MM.1S (cell line): ENCODE results near the gene CSRNP3.

ENCODE experiments used
- DNase-seq: peaks from one replicate; pipeline ENCODE4 v3.0.0-alpha.2; 2015
- H2AFZ ChIP-seq: fragments of 300-600 bp; sonication (generic); 2 replicates; pipeline ENCODE4 v1.6.0; 2016; ENCODE audit warnings: antibody characterized with exemption, low read length
- H3F3A ChIP-seq: fragments of 300-600 bp; sonication (generic); 2 replicates; pipeline ENCODE4 v1.6.1; 2016; ENCODE audit warnings: mild to moderate bottlenecking, antibody characterized with exemption, low read length, moderate library complexity, mixed read lengths; ENCODE audit not compliant: insufficient read depth
- H3K27ac ChIP-seq: fragments of 300-600 bp; sonication (generic); 2 replicates; pipeline ENCODE4 v1.5.1; 2016; ENCODE audit warnings: mild to moderate bottlenecking, low read length
- H3K27me3 ChIP-seq: fragments of 300-600 bp; sonication (generic); replicated peaks from 2 replicates; pipeline ENCODE4 v1.6.0; 2016; ENCODE audit warnings: low read length; ENCODE audit not compliant: insufficient read depth
- H3K36me3 ChIP-seq: fragments of 300-600 bp; sonication (generic); replicated peaks from 2 replicates; pipeline ENCODE4 v1.6.1; 2016; ENCODE audit warnings: mild to moderate bottlenecking, low read length, mixed read lengths; ENCODE audit not compliant: insufficient read depth
- H3K4me1 ChIP-seq: fragments of 300-600 bp; sonication (generic); 2 replicates; pipeline ENCODE4 v1.6.1; 2016; ENCODE audit warnings: low read length, mixed read lengths
- H3K4me2 ChIP-seq: fragments of 300-600 bp; sonication (generic); 2 replicates; pipeline ENCODE4 v1.6.0; 2016; ENCODE audit warnings: low read depth, low read length
- H3K4me3 ChIP-seq: fragments of 300-600 bp; sonication (generic); 2 replicates; pipeline ENCODE4 v1.5.1; 2016; ENCODE audit warnings: low read length, mixed read lengths
- H3K79me2 ChIP-seq: fragments of 300-600 bp; sonication (generic); 2 replicates; pipeline ENCODE4 v1.6.1; 2016; ENCODE audit warnings: mixed run types, low read length, mixed read lengths
- H3K9ac ChIP-seq: fragments of 300-600 bp; sonication (generic); 2 replicates; pipeline ENCODE4 v1.6.1; 2016; ENCODE audit warnings: low read length, mixed read lengths
- H3K9me2 ChIP-seq: fragments of 300-600 bp; sonication (generic); replicated peaks from 2 replicates; pipeline ENCODE4 v1.6.1; 2016; ENCODE audit warnings: mild to moderate bottlenecking, low read length, mixed read lengths; ENCODE audit not compliant: insufficient read depth
- H3K9me3 ChIP-seq: fragments of 300-600 bp; sonication (generic); replicated peaks from 2 replicates; pipeline ENCODE4 v1.6.1; 2016; ENCODE audit warnings: mild to moderate bottlenecking, low read length, mixed read lengths; ENCODE audit not compliant: insufficient read depth
- H4K20me1 ChIP-seq: fragments of 300-600 bp; sonication (generic); 2 replicates; pipeline ENCODE4 v1.6.1; 2016; ENCODE audit warnings: mild to moderate bottlenecking, low read length, moderate library complexity, mixed read lengths; ENCODE audit not compliant: insufficient read depth
- EZH2 ChIP-seq: fragments of 300-600 bp; sonication (generic); optimal IDR thresholded peaks from 2 replicates; pipeline ENCODE3; 2017; ENCODE audit warnings: low read depth, mild to moderate bottlenecking, antibody characterized with exemption, low read length, mixed read lengths
- EZH2phosphoT487 ChIP-seq: fragments of 300-600 bp; sonication (generic); IDR thresholded peaks from 2 replicates; pipeline ENCODE4 v1.6.1; 2018; ENCODE audit warnings: antibody characterized with exemption, low read length
- TF ChIP-seq, protein P1 (sequence below): fragments of 300-600 bp; sonication (generic); IDR thresholded peaks from 2 replicates; pipeline ENCODE4 v1.5.1; 2016; ENCODE audit warnings: antibody characterized with exemption, low read length, mixed read lengths

The CSRNP3 gene, protein sequence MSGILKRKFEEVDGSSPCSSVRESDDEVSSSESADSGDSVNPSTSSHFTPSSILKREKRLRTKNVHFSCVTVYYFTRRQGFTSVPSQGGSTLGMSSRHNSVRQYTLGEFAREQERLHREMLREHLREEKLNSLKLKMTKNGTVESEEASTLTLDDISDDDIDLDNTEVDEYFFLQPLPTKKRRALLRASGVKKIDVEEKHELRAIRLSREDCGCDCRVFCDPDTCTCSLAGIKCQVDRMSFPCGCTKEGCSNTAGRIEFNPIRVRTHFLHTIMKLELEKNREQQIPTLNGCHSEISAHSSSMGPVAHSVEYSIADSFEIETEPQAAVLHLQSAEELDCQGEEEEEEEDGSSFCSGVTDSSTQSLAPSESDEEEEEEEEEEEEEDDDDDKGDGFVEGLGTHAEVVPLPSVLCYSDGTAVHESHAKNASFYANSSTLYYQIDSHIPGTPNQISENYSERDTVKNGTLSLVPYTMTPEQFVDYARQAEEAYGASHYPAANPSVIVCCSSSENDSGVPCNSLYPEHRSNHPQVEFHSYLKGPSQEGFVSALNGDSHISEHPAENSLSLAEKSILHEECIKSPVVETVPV

DNA sequence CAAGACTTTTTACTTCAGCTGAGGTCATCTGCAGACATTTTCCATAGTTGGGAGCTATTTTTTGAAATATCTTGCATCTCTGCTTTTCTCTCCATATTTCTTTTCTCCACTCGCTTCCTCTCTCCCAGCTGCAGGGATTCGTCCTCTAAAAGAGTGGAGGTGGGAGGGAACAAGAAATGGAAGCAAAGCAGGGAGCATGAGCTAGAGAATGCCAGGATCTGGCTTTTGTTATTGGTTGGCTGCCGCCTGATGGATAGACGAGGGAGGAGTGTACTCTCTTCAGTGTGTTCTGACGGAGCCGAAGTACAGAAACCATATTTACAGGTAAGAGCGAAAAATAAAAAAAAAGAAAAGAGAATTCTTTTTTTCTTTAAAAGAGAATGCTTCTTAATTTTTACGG, at the start of gene CSRNP3:
TSS of gene CSRNP3 (plus strand) at position 282 of the 400 bp plus-strand sequence. CDS start 125,368 bp downstream, outside the sequence.
- Histone ChIP-seq H3K27me3 (no peaks in the 10 kb centered on the region), H3K9me3 (no peaks in the 10 kb centered on the region), H4K20me1 (no peaks in the 10 kb centered on the region), H3K9me2 (no peaks in the 10 kb centered on the region), H3K4me2 (no peak within 1 kb of the TSS), H2AFZ (no peak within 1 kb of the TSS), H3K27ac (no peak within 1 kb of the TSS), H3K4me1 (no peaks in the 10 kb centered on the region), H3F3A (no peaks in the 10 kb centered on the region), H3K4me3 (no peak within 1 kb of the TSS), H3K79me2 (no peaks in the 10 kb centered on the region), H3K36me3 (no peaks in the 10 kb centered on the region), H3K9ac (no peak within 1 kb of the TSS)
- DNase-seq: no peak
- TF ChIP-seq EZH2 (no peak), EZH2phosphoT487 (no peak)
- TF ChIP-seq, protein P1, sequence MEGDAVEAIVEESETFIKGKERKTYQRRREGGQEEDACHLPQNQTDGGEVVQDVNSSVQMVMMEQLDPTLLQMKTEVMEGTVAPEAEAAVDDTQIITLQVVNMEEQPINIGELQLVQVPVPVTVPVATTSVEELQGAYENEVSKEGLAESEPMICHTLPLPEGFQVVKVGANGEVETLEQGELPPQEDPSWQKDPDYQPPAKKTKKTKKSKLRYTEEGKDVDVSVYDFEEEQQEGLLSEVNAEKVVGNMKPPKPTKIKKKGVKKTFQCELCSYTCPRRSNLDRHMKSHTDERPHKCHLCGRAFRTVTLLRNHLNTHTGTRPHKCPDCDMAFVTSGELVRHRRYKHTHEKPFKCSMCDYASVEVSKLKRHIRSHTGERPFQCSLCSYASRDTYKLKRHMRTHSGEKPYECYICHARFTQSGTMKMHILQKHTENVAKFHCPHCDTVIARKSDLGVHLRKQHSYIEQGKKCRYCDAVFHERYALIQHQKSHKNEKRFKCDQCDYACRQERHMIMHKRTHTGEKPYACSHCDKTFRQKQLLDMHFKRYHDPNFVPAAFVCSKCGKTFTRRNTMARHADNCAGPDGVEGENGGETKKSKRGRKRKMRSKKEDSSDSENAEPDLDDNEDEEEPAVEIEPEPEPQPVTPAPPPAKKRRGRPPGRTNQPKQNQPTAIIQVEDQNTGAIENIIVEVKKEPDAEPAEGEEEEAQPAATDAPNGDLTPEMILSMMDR: no peak

DNA sequence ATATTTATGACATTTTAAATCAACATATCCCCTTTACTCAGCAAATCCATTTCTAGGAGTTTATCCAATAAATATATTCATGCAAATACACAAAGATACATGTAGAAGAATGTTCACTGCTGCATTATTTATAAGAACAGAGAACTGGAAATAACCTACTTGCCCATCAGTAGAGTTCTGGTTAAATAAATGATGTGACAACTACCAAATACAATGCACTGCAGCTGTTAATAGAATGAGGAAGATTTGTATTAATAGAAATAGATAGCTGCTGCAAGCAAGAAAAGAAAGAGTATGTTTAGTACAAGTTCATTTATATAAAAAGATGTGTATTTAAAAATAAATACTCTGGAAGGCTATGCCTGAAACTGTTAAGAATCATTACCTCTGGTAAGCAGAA, 49.3 kb upstream of the CSRNP3 start:
- Histone ChIP-seq H4K20me1 (no peaks in the 10 kb centered on the region), H3K27ac (no peak overlapping the region), H3F3A (no peaks in the 10 kb centered on the region), H3K4me1 (no peaks in the 10 kb centered on the region), H3K27me3 (no peaks in the 10 kb centered on the region), H3K36me3 (no peaks in the 10 kb centered on the region), H3K9me2 (no peaks in the 10 kb centered on the region), H3K4me2 (no peak overlapping the region), H3K4me3 (no peak overlapping the region), H3K9ac (no peak overlapping the region), H3K79me2 (no peaks in the 10 kb centered on the region), H2AFZ (no peak overlapping the region), H3K9me3 (no peaks in the 10 kb centered on the region)
- no peak for TF ChIP-seq EZH2
- no peak for TF ChIP-seq EZH2phosphoT487
- TF ChIP-seq, protein P1: no peak
- DNase-seq: no peak

DNA sequence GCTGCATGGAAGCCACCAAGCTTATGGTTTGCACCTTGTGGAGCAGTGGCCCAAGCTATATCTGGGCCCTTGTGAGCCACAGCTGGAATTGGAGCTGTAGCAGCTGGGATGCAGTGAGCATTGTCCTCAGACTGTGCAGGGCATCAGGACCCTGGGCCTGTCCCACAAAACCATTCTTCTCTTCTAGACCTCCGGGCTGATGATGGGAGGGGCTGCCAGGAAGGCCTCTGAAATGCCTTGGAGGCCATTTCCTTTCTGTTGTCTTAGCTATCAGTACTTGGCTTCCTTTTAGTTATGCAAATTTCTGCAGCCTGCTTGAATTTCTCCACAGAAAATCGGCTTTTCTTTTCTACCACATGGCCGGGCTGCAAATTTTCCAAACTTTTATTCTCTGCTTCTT, 46.4 kb upstream of the CSRNP3 start:
- H3K27ac ChIP-seq: no peak overlapping the region

More for the DNA sequence above, 46.4 kb upstream of the CSRNP3 start:
- TF ChIP-seq EZH2phosphoT487: no peak
- TF ChIP-seq, protein P1: no peak
- no peak for TF ChIP-seq EZH2
- H3K36me3 ChIP-seq: no peaks in the 10 kb centered on the region
- H3K27me3 ChIP-seq: no peaks in the 10 kb centered on the region
- H3K4me3 ChIP-seq: no peak overlapping the region
- H4K20me1 ChIP-seq: no peaks in the 10 kb centered on the region
- no peak overlapping the region for H2AFZ ChIP-seq
- H3F3A ChIP-seq: no peaks in the 10 kb centered on the region
- DNase-seq: no peak
- no peaks in the 10 kb centered on the region for H3K9me2 ChIP-seq
- no peak overlapping the region for H3K9ac ChIP-seq
- no peak overlapping the region for H3K4me2 ChIP-seq
- no peaks in the 10 kb centered on the region for H3K4me1 ChIP-seq
- no peaks in the 10 kb centered on the region for H3K79me2 ChIP-seq
- no peaks in the 10 kb centered on the region for H3K9me3 ChIP-seq
